Femur (tissue), 1 donor: Measurements from ENCODE around the gene GPC3.

Source experiments
- DNase-seq: peaks from one replicate; pipeline ENCODE4 v3.0.0-alpha.2; 2017

GPC3 gene

GRCh38 chrX:133965321-133965720, 20.1 kb downstream of the GPC3 start:
- DNase-seq = no peak

- no peak for DNase-seq
Measured at GRCh38 chrX:133961046-133961445, 24.3 kb downstream of the GPC3 start.

DNA sequence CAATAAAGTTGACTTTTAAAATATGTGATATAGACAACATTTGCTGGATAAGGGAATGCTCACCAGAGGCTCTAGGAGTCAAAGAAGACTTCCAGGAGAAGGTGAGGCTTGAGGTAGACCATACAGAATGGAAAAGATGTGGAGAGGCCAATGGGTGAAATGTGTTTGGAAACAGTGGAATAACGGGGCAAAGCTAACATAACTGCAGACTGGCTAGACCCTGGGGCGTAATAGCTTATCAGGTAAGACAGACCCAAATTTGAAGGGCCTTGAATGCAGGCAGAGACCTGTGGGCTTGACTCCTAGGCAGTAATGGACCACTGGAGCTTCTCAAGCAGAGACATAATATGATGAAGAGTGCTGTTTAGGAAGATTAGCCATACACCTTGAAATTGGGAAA, 25.4 kb downstream of the GPC3 start:
- DNase-seq = no peak

- DNase-seq = no peak
Measured at GRCh38 chrX:133958997-133959688, 26.3 kb downstream of the GPC3 start.

DNA sequence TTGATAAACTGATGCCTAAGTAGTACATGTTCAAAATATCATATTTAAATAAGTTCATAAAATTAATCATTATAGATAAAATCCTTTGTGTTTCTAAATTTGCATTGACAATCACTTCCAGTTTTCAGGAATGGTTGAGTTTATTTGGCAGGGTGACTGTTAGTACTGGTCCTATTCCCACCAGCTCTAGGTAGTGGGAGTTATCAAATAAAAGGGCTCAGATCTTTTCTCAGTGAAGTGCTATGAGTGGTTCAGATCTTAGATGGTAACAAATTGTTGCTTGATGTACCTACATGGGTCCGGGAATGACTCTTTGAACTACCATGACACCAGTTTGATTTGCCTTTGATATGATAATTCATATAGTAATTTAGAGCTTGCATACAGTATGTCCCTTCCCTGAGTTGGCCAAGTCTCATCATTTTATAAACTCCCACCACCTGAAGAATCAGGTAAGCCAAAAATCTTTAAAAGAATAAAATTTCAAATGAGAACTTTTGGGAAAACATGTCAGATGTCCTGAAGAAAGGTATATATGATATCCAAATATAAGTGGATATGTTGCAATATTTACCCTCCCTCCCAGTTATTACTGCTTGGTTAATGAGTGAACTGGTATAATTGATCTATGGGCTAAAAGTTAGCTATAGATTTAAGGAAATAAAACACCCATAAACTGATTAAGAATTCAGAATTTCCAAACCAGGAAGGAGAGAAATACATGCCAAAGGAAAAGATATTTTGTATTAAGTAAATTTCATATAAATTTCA, 28.6 kb downstream of the GPC3 start:
- DNase-seq = no peak

DNA sequence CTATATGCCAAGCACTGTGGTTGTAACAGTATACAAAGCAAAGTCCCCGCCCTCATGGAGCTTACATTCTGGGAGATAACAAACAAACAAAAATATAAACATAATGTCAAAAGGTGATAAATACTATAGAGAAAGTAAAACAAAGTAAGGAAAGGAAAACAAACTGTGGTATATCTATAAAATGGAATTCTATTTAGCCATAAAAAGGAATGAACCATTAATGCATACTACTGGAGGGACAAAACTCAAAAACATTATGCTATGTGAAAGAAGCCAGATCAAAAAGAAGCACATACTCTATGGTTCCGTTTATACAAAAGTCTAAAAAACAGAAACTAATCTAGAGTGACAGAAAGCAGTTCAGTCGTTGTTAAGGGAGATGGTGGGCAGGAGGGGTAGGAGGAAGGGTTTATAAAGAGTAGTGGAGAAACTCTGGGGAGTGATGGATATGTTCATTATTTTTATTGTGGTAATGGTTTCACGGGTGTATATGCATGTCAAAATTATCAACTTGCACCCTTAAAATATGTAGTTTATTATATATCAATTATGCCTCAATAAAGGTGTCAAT, 31.5 kb downstream of the GPC3 start:
- DNase-seq = no peak

- DNase-seq = no peak
Measured at GRCh38 chrX:133953078-133953477, 32.3 kb downstream of the GPC3 start.

- no peak for DNase-seq
Measured at GRCh38 chrX:133951098-133951497, 34.3 kb downstream of the GPC3 start.

DNA sequence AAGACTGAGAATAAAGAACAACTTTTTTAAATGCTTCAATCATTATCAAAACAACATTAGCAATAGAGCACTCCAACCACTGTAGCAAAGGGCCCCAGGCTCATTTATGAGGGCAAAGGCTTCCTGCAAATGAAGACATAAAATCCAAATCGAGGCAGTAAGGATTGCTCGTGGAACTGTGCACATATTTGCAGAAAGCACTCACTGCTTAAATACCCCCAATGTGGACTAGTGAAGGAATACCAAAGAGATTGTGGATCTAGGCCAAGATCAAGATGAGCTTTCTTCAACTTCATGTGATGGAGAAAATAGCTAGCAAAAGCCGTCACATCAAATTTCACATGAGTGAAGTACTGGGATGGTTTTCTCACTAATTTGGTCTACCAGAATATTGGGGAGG, 35.2 kb downstream of the GPC3 start:
- DNase-seq = no peak

DNA sequence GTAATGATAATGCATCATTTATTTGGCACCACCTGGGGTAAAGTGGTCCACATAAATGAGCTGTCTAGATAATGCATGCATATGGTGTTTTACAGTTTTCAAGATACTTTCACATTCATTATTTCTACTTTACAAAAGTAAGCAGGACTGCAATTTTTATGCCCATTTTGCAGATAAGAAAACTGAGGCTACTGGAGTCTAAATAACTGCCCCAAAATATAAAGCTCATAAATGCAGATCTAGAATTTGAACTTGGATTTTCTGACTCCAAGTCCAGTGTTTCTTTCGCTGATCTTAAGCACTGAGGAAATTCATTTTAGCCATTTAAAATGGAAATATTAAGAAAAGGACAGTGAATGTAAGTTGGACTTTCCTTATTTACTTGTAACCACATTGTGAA, 36.5 kb downstream of the GPC3 start:
- DNase-seq = no peak

DNA sequence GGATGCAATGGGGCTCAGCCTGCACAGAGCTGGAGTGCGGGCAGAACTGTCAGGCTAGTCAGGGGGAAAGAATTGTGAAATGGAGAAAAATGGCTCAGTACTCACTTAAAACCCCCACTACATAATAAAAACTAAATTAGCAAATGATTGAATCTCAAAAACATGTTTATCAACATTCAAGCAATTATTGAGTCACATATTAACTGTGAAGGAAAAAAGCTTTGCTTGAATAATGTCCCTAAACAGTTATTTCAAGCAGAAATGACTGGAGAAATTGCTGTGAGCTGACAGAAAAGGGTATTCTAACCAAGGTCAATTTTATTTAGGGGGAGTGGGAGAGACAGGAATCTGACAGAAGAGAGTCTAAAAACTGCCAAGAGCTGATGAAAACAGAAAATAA, 37.4 kb downstream of the GPC3 start:
- DNase-seq = no peak

GRCh38 chrX:133947022-133947421, 38.4 kb downstream of the GPC3 start:
- no peak for DNase-seq

- no peak for DNase-seq
Measured at GRCh38 chrX:133943507-133943906, 41.9 kb downstream of the GPC3 start.

GRCh38 chrX:133939655-133940302, 45.6 kb downstream of the GPC3 start:
- DNase-seq = no peak

DNA sequence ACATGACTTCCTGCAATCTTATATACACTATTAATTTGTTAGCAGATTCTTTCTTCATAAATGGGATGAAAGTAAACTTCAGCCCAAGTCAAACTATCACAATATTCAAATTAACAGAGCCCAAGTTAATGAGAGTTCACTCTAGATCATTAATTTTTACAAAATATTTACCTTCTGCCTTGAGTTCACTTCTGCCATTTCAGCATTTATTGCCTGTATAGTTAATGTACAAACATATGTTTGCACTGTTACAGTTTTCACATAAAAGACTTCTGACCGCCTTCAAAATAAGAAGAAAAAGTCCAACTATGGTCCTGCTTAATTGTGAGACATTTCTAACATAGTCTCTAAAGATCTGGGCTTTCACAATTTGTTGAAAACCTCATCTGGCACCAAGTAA, 46.9 kb downstream of the GPC3 start:
- no peak for DNase-seq

DNA sequence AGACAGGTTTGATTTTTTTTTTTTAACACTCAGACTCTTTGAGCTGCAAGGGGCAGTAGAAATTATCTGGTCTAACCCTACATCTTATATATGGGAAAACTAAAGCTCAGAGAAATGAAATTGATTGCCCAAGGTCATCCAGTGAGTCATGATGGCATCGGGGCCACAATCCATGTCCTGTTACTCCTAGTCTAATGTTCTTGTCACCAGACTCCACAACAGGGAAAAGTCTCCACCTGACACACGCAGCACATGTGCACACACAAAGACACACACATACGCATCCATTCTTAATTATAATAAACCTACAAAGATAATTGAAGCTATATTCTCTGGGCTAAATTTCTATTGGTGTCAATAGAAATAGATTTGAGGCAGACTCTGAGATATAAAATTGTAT, 48.4 kb downstream of the GPC3 start:
- DNase-seq = no peak

DNA sequence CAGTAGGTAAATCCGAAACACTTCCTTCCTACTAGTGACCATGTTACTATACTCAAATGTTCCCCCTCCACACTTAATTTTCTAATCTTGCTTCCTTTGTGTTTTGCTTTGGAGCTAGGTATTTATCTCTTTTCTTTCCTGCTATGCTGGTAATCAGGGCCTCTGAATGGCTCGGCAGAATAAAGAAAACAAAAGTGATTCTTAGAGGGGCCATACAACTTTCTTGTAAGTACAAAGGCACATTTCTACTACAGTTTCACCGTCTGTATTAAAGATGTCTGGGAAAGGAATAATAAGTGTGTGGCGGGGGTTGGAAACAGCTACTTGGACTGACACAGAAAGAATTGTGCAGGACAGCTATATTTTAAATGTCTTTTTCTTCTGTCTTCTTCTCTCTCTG, 50.3 kb downstream of the GPC3 start:
- no peak for DNase-seq

- DNase-seq = no peak
Measured at GRCh38 chrX:133933316-133933715, 52.1 kb downstream of the GPC3 start.

GRCh38 chrX:133929836-133930464, 55.4 kb downstream of the GPC3 start:
- no peak for DNase-seq

- no peak for DNase-seq
Measured at GRCh38 chrX:133928365-133928764, 57.0 kb downstream of the GPC3 start.

- DNase-seq = no peak
Measured at GRCh38 chrX:133926809-133927208, 58.6 kb downstream of the GPC3 start.

GRCh38 chrX:133926099-133926498, 59.3 kb downstream of the GPC3 start:
- DNase-seq = no peak

GRCh38 chrX:133924548-133924947, 60.8 kb downstream of the GPC3 start:
- DNase-seq = no peak
